ENCODE data around the gene GCNA.
A peak's percentile ranks its signal among the peaks of the same experiment; 100 is the strongest.
"Not testable (repeated sequence)": the region's sequence is repeated elsewhere in the genome, so short reads cannot be mapped to it uniquely, and the experiment has no call there.

Gene GCNA

GRCh38 chrX:71644406-71644805, 66.2 kb downstream of the GCNA start:
- DNase-seq = not testable (repeated sequence)

- DNase-seq = peak; percentile 43
Observed at GRCh38 chrX:71650333-71650969, 72.2 kb downstream of the GCNA start.

GRCh38 chrX:71652405-71652804, 74.2 kb downstream of the GCNA start:
- DNase-seq = peak; percentile 77

GRCh38 chrX:71653344-71653743, 75.1 kb downstream of the GCNA start:
- DNase-seq = no peak

- DNase-seq = no peak
Observed at GRCh38 chrX:71657267-71657666, 79.0 kb downstream of the GCNA start.

GRCh38 chrX:71659342-71659741, 81.1 kb downstream of the GCNA start:
- no peak for DNase-seq

GRCh38 chrX:71659959-71660358, 81.7 kb downstream of the GCNA start:
- DNase-seq = no peak

GRCh38 chrX:71660562-71661416, 82.6 kb downstream of the GCNA start:
- no peak for DNase-seq

GRCh38 chrX:71661919-71662318, 83.7 kb downstream of the GCNA start:
- DNase-seq = no peak

GRCh38 chrX:71662654-71663053, 84.4 kb downstream of the GCNA start:
- not testable (repeated sequence) for DNase-seq

All from hematopoietic multipotent progenitor cell treated with erythropoietin and hydrocortisone succinate and interleukin-3 and kit ligand, for 8 days (in vitro differentiated cells).